SK-N-DZ (cell line): ENCODE results near the gene RHCG.
A peak's percentile ranks its signal among the peaks of the same experiment; 100 is the strongest.

Experiments
- DNase-seq: peaks from one replicate; pipeline ENCODE4 v3.0.0-alpha.2; 2015; ENCODE audit warnings: low spot score

Gene RHCG

DNA sequence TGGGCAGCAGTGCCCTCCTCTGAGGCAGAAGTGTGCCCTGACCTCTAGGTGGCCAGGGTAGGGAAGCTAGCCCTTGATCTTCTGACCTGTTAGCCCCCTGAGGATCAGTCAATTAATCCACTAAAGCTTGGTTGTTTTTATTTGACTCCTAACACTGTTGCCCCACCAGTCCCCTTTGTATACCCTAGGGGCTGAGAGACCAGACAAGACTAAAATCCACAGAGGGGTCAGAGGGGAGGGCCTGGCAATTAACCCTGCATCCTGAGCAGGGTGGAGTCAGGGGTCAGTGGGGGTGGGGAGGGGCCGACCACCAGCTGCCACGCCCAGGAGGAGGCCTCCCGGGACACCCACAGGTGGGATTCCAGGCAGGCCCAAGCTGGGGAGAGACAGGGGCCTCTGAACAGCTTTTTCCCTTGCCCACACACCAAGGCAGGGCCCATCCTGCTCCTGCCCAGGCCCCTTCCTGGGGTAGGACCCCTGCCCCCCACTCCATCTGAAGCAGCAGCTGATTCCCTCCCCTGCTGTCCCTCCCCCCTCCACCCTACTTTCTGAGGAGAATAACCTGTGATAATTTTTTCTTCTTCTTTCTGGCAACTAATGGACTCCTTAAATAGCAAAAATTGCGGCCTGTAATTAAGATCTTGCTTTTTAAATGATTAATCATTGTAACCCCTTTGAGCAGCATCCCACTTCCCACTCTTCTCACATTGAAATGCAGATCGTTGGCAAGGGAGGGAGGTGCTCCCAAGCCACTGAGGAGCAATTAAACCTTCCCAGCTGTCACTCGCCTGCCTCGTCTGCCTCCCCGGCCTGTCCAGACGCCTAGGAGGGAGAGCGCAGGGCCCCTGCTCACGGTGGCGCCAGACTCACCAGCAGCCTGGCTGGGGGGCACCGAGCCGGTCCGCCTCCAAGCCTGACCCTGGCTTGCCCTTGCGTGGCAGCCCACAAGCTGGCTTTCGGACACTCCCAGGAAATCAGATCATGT is 51.9 kb downstream of the RHCG start:
- peak; percentile 52 for DNase-seq

DNA sequence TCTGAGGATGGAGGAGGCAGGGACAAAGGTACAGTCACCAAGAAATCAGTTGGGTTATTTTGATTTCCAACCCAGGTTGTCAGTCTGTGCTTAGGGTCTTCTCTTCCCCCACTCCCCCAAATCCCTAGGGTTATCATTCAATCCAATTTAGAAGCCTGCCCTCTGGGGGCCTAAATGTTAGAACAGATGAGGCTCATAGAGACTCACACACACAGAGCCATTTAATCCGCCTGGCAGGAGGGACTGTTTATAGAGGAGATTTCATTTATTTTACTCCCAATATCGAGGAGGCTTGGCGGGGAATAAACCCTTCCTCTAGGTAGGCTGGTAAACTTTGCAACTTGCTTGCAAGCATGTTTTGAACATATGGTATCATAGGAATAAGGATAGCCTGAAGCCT is 52.8 kb downstream of the RHCG start:
- DNase-seq, result no peak

- peak; percentile 89 for DNase-seq
Measured at GRCh38 chr15:89442671-89443307, 53.6 kb downstream of the RHCG start.

DNA sequence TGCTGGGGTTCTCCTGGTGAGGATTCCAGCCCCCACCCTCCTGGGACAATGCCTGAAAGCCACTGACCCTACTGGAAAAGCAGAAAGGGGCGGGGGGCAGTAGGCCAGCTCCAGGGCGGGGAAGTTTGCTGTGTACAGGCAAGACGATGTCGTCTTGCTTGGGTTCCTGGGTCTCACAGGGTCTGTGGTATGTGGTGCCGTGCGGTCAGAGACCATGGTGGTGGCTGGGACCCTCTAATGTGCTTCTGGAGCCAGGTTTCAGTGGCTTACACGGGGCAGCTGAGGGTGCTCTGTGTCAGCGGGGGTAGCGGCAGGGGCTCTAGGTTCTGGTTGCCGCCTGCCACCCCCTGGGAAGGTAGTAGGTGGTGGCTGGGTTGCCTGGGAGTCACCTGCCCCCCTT is 54.2 kb downstream of the RHCG start:
- no peak for DNase-seq

DNA sequence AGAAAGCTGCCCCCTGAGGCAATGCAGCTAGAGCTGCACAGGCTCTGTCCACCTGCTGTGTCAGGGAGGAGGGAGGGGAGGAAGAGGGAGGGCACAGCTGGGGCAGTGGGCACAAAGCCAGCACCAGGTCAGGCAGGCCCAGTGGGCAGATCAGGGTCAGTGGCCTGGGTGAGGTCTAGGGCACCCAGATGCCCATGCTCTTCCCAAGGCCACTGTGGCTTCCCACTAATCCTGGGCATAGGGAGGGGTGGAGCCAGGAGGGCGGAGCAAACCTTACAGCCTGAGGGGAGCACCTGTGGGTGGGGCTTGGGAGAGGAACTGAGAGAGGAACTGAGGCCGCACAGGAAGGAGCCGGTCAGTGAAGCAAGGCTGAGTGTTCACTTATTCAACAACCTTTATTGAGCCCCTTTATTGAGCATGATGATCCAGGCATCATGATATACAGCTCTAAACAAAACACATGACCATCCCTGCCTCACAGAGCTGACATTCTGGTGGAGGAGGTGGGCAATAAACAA is 55.0 kb downstream of the RHCG start:
- no peak for DNase-seq

GRCh38 chr15:89439764-89440163 is 56.6 kb downstream of the RHCG start:
- DNase-seq, result no peak

DNA sequence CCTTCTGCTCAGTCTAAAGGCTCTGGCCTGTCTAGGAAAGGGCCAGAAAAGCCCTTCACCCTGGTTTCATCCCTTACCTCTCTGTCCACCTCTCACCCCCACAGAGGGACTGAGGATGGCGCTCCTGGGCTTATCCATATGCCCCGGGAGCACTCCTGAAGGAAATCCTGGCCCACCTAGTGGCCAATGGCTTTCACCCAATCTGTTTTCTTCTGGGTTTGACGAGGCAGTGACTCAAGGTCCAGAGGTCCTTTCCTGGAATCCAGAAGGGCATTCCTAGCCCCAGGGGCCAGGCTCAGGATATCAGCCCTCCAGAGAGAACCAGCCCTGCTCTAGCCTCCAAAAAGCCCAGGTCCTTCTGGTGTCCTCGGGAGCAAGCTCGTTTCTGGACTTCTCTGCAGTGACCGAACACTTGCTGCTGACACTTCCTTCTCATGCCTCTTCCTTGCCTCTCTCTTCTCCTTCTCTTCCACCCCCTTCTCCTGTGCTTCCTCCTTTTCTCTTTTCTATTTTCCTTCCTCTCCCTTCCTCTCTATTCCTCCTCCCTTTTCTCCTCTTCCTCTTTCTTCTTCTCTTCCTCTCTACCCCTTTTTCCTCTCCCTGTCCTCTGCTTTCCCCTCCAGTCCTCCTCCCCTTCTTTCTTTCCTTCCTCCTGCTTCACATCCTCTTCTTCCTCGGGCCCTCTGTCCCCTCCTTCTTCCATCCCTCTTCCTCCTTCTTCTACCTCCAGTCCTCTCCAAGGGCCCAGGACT is 59.6 kb downstream of the RHCG start:
- no peak for DNase-seq

- DNase-seq, result no peak
Measured at GRCh38 chr15:89435362-89435761, 61.0 kb downstream of the RHCG start.

- no peak for DNase-seq
Measured at GRCh38 chr15:89433686-89434085, 62.7 kb downstream of the RHCG start.

- peak; percentile 77 for DNase-seq
Measured at GRCh38 chr15:89430530-89431341, 65.6 kb downstream of the RHCG start.

- no peak for DNase-seq
Measured at GRCh38 chr15:89429986-89430385, 66.4 kb downstream of the RHCG start.

GRCh38 chr15:89429023-89429422 is 67.4 kb downstream of the RHCG start:
- DNase-seq, result no peak

DNA sequence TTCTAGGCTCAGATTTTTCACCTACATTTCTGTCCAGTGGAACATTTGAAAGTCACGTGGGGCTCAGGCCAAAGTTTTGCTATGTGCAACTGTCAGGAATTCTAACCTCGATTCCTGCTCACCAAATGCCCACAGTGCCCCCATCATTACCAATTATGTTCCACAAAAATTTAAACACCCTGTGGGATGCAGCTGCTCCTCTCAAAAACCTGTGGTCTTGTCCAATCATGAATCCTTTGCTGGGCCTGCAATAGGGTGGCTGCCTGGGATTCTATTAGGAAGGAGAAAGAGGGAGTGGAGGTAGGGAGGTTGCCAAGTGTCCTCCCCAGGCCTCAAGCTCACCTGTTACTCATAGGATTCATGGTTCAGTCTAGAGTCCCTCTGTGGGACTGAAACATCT is 68.1 kb downstream of the RHCG start:
- DNase-seq, result no peak

- no peak for DNase-seq
Measured at GRCh38 chr15:89426500-89426899, 69.9 kb downstream of the RHCG start.

GRCh38 chr15:89423981-89424380 is 72.4 kb downstream of the RHCG start:
- no peak for DNase-seq
